Bladder microvascular endothelial cell (primary cell): ENCODE results near the gene OR4K15. TPM values are rescaled to one million over a fixed set of nuclear protein-coding genes. Genes with fewer than 3 reads are reported as not detected.

Experiments used
- total RNA-seq: library from RNA; depleted of rRNA; stranded (reverse); fragments of >200 nt; gene quantifications from 2 replicates; pipeline ENCODE4 v1.2.3, GENCODE V29; 2014

Gene OR4K15, protein sequence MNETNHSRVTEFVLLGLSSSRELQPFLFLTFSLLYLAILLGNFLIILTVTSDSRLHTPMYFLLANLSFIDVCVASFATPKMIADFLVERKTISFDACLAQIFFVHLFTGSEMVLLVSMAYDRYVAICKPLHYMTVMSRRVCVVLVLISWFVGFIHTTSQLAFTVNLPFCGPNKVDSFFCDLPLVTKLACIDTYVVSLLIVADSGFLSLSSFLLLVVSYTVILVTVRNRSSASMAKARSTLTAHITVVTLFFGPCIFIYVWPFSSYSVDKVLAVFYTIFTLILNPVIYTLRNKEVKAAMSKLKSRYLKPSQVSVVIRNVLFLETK
- total RNA-seq, result not detected in 2 replicates

DNA sequence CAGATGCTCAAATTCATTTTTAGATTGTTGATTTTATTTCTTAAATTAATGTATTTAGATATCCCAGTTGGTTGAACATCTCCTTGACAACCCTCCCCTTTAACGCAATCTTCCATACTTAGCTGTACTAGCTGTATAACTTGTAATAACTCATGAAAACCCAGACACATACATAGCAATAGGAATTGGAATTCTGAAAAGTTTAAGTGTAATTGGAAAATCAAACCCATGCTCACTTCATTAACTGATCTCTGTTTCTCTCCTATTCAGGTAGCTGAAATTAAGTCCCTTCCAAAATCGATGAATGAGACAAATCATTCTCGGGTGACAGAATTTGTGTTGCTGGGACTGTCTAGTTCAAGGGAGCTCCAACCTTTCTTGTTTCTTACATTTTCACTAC lies at the start of gene OR4K15:
Gene OR4K15, plus strand, starts transcription at position 301 of the 400 bp plus-strand sequence. Its CDS starts 0 bp downstream, at position 301.

DNA sequence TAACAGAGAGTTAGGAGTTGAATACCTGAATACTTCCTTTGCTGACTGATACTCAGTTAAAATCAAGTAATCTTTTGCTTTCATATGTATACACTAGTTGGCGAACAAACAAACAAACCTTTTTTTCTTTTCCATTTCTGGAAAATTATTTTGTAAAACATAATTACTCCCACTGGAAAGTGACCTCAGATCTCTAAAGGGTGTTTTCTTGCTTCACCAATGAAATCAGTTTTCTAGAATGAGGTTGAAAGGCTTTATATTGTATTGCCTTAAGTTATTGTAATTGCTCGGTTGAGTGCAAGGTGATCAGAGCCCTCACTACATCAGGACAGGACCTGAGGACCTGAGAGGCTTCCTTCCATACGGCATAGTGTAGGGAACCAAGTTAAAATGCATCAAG lies 44.8 kb upstream of the OR4K15 start, which contains the start of gene OR4K1:
Gene OR4K1, plus strand, starts transcription at position 301 of the 400 bp plus-strand sequence. CDS start 4,750 bp downstream, outside the sequence.

DNA sequence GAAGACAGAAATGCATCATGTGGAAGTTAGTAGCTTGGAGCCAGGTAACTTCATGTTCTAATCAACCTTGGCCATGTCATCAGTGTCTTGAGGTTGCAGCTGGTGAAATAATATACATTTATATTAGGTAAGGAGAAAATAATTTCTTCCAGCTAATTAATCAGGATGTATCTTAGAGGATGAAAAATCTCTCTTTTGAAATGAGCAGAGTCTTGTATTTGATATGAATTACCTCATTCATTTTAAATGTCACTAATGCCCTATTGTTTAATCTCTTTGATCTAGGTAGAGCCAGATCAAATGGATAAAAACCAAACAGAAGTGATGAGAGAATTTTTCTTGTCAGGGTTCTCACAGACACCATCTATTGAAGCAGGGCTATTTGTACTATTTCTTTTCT lies 26.5 kb downstream of the OR4K15 start, which contains the start of gene OR4Q2:
Gene OR4Q2, plus strand, starts transcription at position 301 of the 400 bp plus-strand sequence.

DNA sequence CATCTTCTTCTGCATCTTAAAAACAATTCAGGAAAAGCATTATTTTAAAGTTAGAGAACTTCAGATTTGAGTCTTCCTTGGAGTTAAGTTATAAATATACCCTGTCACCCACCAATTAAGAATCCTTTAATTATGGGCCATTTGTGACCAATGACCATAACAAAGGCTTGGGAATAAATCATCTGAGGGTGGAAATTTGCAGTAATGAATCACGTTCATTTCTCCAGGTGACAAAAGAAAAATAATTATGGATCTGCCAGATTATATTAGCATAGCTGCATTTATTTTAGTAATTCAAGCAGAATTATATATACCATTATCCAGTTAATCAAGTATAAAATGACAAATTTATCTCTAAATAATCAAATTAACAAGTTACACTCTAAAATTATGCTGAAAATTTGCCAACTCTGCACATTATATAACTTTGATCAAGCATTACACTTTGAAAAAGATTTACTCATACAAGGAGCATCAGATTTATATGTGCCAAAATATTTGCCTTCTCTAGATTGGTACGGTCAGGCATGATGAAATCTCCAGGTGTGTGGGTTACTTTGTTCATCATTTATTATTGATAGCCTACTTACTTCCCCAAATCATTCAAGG lies 44.0 kb downstream of the OR4K15 start, which contains the start of gene OR4K14:
Gene OR4K14, minus strand, starts transcription at position 51 of the 609 bp plus-strand sequence. CDS start 4,114 bp downstream, outside the sequence.

Other genes starting within 250 kb of the OR4K15 start
- not detected in 2 replicates for gene OR4Q3, start 232.0 kb upstream of the OR4K15 start, total RNA-seq
- not detected in 2 replicates for gene OR4M1, start 202.1 kb upstream of the OR4K15 start, total RNA-seq
- gene OR4N2, start 171.8 kb upstream of the OR4K15 start, total RNA-seq, result not detected in 2 replicates
- gene OR4K2, start 100.4 kb upstream of the OR4K15 start, total RNA-seq, result not detected in 2 replicates
- gene OR4K5, start 55.0 kb upstream of the OR4K15 start, total RNA-seq, result not detected in 2 replicates
- gene OR4K1, start 44.7 kb upstream of the OR4K15 start, total RNA-seq, result not detected in 2 replicates
- not detected in 2 replicates for gene OR4Q2, start 26.6 kb downstream of the OR4K15 start, total RNA-seq
- gene OR4K14, start 43.7 kb downstream of the OR4K15 start, total RNA-seq, result not detected in 2 replicates
- not detected in 2 replicates for gene OR4K13, start 60.4 kb downstream of the OR4K15 start, total RNA-seq
- not detected in 2 replicates for gene OR4L1, start 84.5 kb downstream of the OR4K15 start, total RNA-seq
- gene OR4K17, start 135.1 kb downstream of the OR4K15 start, total RNA-seq, result not detected in 2 replicates
- gene OR4N5, start 163.2 kb downstream of the OR4K15 start, total RNA-seq, result not detected in 2 replicates
- not detected in 2 replicates for gene OR11G2, start 215.3 kb downstream of the OR4K15 start, total RNA-seq
- gene OR11H6, start 248.1 kb downstream of the OR4K15 start, total RNA-seq, result not detected in 2 replicates